BLaER1 (cell line): ENCODE data around the gene BICD2.

Experiments used
- H3K27ac ChIP-seq: shearing (Covaris generic); formaldehyde crosslinking; 2 replicates; pipeline ENCODE4 v1.8.1; 2022
- H3K27me3 ChIP-seq: shearing (Covaris generic); formaldehyde crosslinking; 2 replicates; pipeline ENCODE4 v1.8.1; 2022
- H3K36me3 ChIP-seq: shearing (Covaris generic); formaldehyde crosslinking; 2 replicates; pipeline ENCODE4 v1.8.1; 2022
- H3K4me1 ChIP-seq: shearing (Covaris generic); formaldehyde crosslinking; 2 replicates; pipeline ENCODE4 v1.8.1; 2022
- H3K4me2 ChIP-seq: shearing (Covaris generic); formaldehyde crosslinking; 2 replicates; pipeline ENCODE4 v1.8.1; 2022
- H3K4me3 ChIP-seq: shearing (Covaris generic); formaldehyde crosslinking; 2 replicates; pipeline ENCODE4 v1.8.1; 2022
- H3K9ac ChIP-seq: shearing (Covaris generic); formaldehyde crosslinking; 2 replicates; pipeline ENCODE4 v1.8.1; 2022
- H3K9me3 ChIP-seq: shearing (Covaris generic); formaldehyde crosslinking; 2 replicates; pipeline ENCODE4 v1.8.1; 2022
- H4K20me1 ChIP-seq: shearing (Covaris generic); formaldehyde crosslinking; 2 replicates; pipeline ENCODE4 v1.8.1; 2022
- Cebpa-rat ChIP-seq: shearing (Covaris generic); IDR thresholded peaks from 2 replicates; pipeline ENCODE4 v1.8.1; 2022

Gene BICD2

GRCh38 chr9:92666236-92666635 is 98.4 kb downstream of the BICD2 start:
- TF ChIP-seq Cebpa-rat = no peak
- no peaks in the 10 kb centered on the region for H3K27me3 ChIP-seq
- H3K36me3 ChIP-seq = peaks cover 48% of the 10 kb centered on the region
- H4K20me1 ChIP-seq = peaks cover 68% of the 10 kb centered on the region
- H3K4me1 ChIP-seq = peaks cover 64% of the 10 kb centered on the region
- H3K9ac ChIP-seq = no peak overlapping the region
- no peaks in the 10 kb centered on the region for H3K9me3 ChIP-seq
- H3K4me3 ChIP-seq = no peak overlapping the region
- peak overlapping the region; percentile 19; the same call in 1 of the 2 replicates for H3K27ac ChIP-seq
- peak overlapping the region; percentile 3; the same call in 1 of the 2 replicates for H3K4me2 ChIP-seq

- no peak for TF ChIP-seq Cebpa-rat
- Histone ChIP-seq H3K4me1 (peaks cover 64% of the 10 kb centered on the region), H3K9me3 (no peaks in the 10 kb centered on the region), H3K9ac (no peak overlapping the region), H3K36me3 (peaks cover 48% of the 10 kb centered on the region), H3K27ac (peak overlapping the region; percentile 19; the same call in 1 of the 2 replicates), H3K4me3 (no peak overlapping the region), H3K4me2 (peak overlapping the region; percentile 3; the same call in 1 of the 2 replicates), H3K27me3 (no peaks in the 10 kb centered on the region), H4K20me1 (peaks cover 72% of the 10 kb centered on the region)
Measured at GRCh38 chr9:92665836-92666235, 98.8 kb downstream of the BICD2 start.

- Histone ChIP-seq H3K9ac (peak overlapping the region; percentile 8; the same call in 1 of the 2 replicates), H3K27ac (peak overlapping the region; percentile 25; the same call in 1 of the 2 replicates), H4K20me1 (peaks cover 84% of the 10 kb centered on the region), H3K4me2 (peak overlapping the region; percentile 43), H3K4me3 (no peak overlapping the region), H3K27me3 (no peaks in the 10 kb centered on the region), H3K4me1 (peaks cover 70% of the 10 kb centered on the region), H3K9me3 (no peaks in the 10 kb centered on the region), H3K36me3 (peaks cover 53% of the 10 kb centered on the region)
- TF ChIP-seq Cebpa-rat = no peak
Measured at GRCh38 chr9:92664394-92665152, 100.1 kb downstream of the BICD2 start.

- no peak overlapping the region for H3K9ac ChIP-seq
- H3K36me3 ChIP-seq = peaks cover 53% of the 10 kb centered on the region
- no peak overlapping the region for H3K27ac ChIP-seq
- H3K9me3 ChIP-seq = no peaks in the 10 kb centered on the region
- no peak for TF ChIP-seq Cebpa-rat
- no peak overlapping the region for H3K4me3 ChIP-seq
- peaks cover 65% of the 10 kb centered on the region for H3K4me1 ChIP-seq
- H3K4me2 ChIP-seq = peak overlapping the region; percentile 43; the same call in 1 of the 2 replicates
- no peaks in the 10 kb centered on the region for H3K27me3 ChIP-seq
- peaks cover 86% of the 10 kb centered on the region for H4K20me1 ChIP-seq
Measured at GRCh38 chr9:92663951-92664350, 100.7 kb downstream of the BICD2 start.

GRCh38 chr9:92663126-92663525 is 101.5 kb downstream of the BICD2 start:
- Histone ChIP-seq H3K27me3 (no peaks in the 10 kb centered on the region), H3K4me1 (peaks cover 57% of the 10 kb centered on the region), H3K4me2 (no peak overlapping the region), H3K4me3 (no peak overlapping the region), H3K27ac (no peak overlapping the region), H3K36me3 (peaks cover 61% of the 10 kb centered on the region), H4K20me1 (peaks cover 85% of the 10 kb centered on the region), H3K9ac (no peak overlapping the region), H3K9me3 (no peaks in the 10 kb centered on the region)
- TF ChIP-seq Cebpa-rat = no peak

- no peaks in the 10 kb centered on the region for H3K9me3 ChIP-seq
- H3K4me2 ChIP-seq = peak overlapping the region; percentile 8
- no peak overlapping the region for H3K27ac ChIP-seq
- no peak overlapping the region for H3K9ac ChIP-seq
- no peak overlapping the region for H3K4me3 ChIP-seq
- H4K20me1 ChIP-seq = peaks cover 79% of the 10 kb centered on the region
- TF ChIP-seq Cebpa-rat = no peak
- peaks cover 65% of the 10 kb centered on the region for H3K36me3 ChIP-seq
- peaks cover 63% of the 10 kb centered on the region for H3K4me1 ChIP-seq
- H3K27me3 ChIP-seq = no peaks in the 10 kb centered on the region
Measured at GRCh38 chr9:92661743-92662142, 102.9 kb downstream of the BICD2 start.
